Measurements from ENCODE around the gene MAN1B1.

MAN1B1 gene

DNA sequence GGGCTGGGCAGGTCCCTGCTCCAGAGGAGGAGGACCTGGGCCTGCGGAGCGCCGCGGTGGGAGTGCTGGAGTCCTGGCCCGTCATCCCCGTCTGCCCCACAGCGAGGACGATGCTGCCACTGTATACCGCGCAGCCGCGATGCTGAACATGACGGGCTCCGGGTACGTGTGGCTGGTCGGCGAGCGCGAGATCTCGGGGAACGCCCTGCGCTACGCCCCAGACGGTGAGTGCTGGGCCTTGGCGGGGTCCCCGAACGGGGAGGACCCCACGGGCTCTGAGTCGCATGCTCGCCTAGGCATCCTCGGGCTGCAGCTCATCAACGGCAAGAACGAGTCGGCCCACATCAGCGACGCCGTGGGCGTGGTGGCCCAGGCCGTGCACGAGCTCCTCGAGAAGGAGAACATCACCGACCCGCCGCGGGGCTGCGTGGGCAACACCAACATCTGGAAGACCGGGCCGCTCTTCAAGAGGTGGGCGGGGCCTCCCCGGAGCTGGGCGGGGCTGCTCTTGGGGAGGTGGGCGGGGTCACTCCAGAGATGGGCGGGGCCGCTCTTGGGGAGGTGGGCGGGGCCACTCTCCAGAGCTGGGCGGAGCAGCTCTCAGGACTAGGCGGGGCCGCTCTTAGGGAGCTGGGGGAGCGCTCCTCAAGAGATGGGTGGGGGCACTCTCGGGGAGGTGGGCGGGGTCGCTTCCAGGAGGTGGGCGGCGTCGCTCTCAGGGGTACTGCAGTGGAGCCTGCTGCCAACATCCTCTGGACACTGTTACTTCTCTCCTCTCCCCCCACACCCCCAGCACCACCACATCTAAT is 70.0 kb downstream of the MAN1B1 start:
- DNase-seq (ENCODE audit: low spot score) = peak; percentile 87

DNA sequence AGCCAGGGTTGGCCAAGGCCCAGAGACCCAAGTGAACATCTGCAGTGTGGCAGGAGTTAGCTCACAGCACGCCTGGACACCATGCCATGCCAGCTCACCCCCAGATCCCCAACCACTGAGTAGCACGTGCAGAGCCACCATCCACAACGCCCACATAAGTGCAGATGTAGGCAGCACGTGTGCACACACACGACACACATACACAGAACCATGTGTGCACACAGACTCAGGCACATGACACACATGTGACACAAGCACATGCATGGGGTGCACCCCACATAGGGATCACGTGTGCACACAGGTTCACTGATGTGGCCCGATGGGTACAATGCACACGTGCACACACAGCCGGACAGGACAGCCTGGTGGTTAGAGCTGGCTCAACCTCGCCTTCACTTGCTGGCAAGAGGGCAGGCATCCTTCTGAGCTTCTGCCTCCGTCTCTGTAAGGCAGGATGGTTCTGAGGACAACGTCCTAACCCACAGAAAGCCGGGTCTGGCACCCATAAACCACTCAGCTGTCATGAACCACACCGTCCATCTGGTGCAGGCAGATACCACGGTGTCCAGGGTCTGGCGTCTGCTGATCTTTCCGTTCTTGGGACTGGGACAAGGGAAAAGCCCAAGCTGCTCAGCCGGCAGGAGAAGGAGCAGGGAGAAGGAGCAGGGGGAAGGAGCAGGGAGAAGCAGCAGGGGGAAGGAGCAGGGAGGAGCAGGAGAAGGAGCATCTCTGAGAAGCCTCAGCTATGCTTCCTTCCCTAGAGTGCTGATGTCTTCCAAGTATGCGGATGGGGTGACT is 71.0 kb downstream of the MAN1B1 start:
- DNase-seq (ENCODE audit: low spot score) = no peak
- TF ChIP-seq, protein P1, sequence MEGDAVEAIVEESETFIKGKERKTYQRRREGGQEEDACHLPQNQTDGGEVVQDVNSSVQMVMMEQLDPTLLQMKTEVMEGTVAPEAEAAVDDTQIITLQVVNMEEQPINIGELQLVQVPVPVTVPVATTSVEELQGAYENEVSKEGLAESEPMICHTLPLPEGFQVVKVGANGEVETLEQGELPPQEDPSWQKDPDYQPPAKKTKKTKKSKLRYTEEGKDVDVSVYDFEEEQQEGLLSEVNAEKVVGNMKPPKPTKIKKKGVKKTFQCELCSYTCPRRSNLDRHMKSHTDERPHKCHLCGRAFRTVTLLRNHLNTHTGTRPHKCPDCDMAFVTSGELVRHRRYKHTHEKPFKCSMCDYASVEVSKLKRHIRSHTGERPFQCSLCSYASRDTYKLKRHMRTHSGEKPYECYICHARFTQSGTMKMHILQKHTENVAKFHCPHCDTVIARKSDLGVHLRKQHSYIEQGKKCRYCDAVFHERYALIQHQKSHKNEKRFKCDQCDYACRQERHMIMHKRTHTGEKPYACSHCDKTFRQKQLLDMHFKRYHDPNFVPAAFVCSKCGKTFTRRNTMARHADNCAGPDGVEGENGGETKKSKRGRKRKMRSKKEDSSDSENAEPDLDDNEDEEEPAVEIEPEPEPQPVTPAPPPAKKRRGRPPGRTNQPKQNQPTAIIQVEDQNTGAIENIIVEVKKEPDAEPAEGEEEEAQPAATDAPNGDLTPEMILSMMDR (IDR thresholded peaks at IDR 0.05; ENCODE audit: extremely low read depth, missing control alignments) = no peak

More for the DNA sequence above, 70.0 kb downstream of the MAN1B1 start:
- TF ChIP-seq, protein P1 (IDR thresholded peaks at IDR 0.05; ENCODE audit: extremely low read depth, missing control alignments) = no peak

DNA sequence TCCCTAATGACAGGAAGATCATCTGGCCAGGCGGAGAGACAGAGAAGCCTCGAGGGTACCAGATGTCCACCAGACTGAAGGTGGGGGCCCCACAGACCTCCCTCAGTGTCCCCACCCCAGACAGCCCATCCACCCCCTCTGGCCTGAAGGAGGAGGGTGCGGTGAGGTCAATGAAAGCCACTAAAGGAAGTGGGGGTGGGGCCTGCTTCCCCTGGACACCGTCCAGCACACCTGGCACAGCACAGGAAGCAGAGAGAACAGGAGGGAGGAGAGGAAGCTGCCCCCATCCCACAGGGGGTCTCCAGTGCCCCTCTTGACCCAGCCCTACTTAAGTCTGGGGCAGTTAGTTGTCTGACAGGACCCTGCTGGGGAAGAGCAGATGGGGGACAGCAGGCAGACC is 71.8 kb downstream of the MAN1B1 start:
- TF ChIP-seq, protein P1 (IDR thresholded peaks at IDR 0.05; ENCODE audit: extremely low read depth, missing control alignments) = no peak
- no peak for DNase-seq (ENCODE audit: low spot score)
